Esophagus squamous epithelium (tissue), 4 donors: ENCODE measurements around the gene ADGRG1.

Experiments used
- POLR2A ChIP-seq, 4 donors: fragments of 450-650 bp; IDR thresholded peaks; one replicate each; pipeline ENCODE4 v1.6.1; 2017; ENCODE audit warnings: antibody characterized with exemption in 4 of 4, mild to moderate bottlenecking in 4 of 4, moderate library complexity in 3 of 4
- TF ChIP-seq, protein P1 (sequence below), 6 experiments: fragments of 450-650 bp in 4 of 6; fragments of 200-600 bp in 2 of 6; sonication (generic) in 2 of 6; IDR thresholded peaks; one replicate each; pipeline ENCODE4 v1.5.1; 2016 to 2019; ENCODE audit warnings: antibody characterized with exemption in 6 of 6, mild to moderate bottlenecking in 4 of 6, moderate library complexity in 4 of 6

DNA sequence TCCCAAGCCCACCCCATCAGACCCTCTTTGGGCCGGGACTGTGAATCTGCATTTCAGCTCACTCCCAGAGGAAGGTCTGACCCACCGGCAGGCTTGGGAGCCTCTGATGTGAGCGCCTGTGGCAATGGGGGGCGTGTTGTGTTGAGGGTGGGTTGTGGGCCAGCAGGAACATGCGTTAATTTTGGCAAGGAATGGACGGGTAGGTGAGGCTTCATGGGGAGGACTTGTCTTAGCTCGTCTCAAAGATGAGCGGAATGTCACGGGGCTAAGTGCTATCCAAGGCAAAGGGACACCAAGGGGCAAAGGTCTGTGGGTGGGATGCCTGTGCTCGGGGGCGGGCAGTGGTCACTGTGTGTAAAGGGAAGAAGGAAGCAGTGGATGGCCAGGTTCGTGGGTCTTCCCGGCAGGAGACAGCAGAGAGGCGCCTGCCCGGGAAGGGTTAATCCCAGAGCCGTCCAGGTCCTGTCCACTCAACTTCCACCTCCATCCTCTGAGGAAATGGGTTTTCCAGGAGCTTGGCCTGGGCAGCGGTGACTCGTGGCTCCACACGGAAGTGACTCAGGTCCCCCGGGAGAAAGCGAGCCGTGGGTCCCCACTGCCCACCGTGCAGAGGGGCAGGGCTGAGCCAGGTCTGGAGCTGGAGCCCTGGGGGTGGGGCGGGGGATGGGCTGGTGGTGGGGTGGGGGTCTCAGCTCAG, 17.4 kb downstream of the ADGRG1 start:
- no peak for TF ChIP-seq POLR2A (IDR thresholded peaks at IDR 0.05)
- TF ChIP-seq, protein P1, sequence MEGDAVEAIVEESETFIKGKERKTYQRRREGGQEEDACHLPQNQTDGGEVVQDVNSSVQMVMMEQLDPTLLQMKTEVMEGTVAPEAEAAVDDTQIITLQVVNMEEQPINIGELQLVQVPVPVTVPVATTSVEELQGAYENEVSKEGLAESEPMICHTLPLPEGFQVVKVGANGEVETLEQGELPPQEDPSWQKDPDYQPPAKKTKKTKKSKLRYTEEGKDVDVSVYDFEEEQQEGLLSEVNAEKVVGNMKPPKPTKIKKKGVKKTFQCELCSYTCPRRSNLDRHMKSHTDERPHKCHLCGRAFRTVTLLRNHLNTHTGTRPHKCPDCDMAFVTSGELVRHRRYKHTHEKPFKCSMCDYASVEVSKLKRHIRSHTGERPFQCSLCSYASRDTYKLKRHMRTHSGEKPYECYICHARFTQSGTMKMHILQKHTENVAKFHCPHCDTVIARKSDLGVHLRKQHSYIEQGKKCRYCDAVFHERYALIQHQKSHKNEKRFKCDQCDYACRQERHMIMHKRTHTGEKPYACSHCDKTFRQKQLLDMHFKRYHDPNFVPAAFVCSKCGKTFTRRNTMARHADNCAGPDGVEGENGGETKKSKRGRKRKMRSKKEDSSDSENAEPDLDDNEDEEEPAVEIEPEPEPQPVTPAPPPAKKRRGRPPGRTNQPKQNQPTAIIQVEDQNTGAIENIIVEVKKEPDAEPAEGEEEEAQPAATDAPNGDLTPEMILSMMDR (IDR thresholded peaks at IDR 0.05), result no peak
